Central memory CD4-positive, alpha-beta T cell (primary cell): Measurements from ENCODE around the gene CXXC5.
"Not testable (repeated sequence)": the region's sequence is repeated elsewhere in the genome, so short reads cannot be mapped to it uniquely, and the experiment has no call there.

ENCODE experiments used
- DNase-seq: peaks from one replicate; pipeline ENCODE4 v3.0.0; 2022

The CXXC5 gene

GRCh38 chr5:139713898-139714297 lies 65.7 kb downstream of the CXXC5 start:
- not testable (repeated sequence) for DNase-seq

GRCh38 chr5:139717221-139717620 lies 69.1 kb downstream of the CXXC5 start:
- no peak for DNase-seq

- DNase-seq = not testable (repeated sequence)
Observed at GRCh38 chr5:139718403-139718802, 70.3 kb downstream of the CXXC5 start.

- not testable (repeated sequence) for DNase-seq
Observed at GRCh38 chr5:139719970-139720369, 71.8 kb downstream of the CXXC5 start.

- no peak for DNase-seq
Observed at GRCh38 chr5:139723986-139724587, 75.9 kb downstream of the CXXC5 start.

- DNase-seq = no peak
Observed at GRCh38 chr5:139725073-139725830, 77.1 kb downstream of the CXXC5 start.

- no peak for DNase-seq
Observed at GRCh38 chr5:139726248-139726647, 78.1 kb downstream of the CXXC5 start.

GRCh38 chr5:139727615-139728014 lies 79.5 kb downstream of the CXXC5 start:
- DNase-seq = not testable (repeated sequence)

GRCh38 chr5:139731281-139731680 lies 83.1 kb downstream of the CXXC5 start:
- no peak for DNase-seq

- no peak for DNase-seq
Observed at GRCh38 chr5:139732019-139732418, 83.9 kb downstream of the CXXC5 start.

GRCh38 chr5:139733010-139733688 lies 85.0 kb downstream of the CXXC5 start:
- DNase-seq = no peak
